SK-N-SH (cell line): Measurements from ENCODE around the gene ADAR. TPM values are rescaled to one million over a fixed set of nuclear protein-coding genes. Genes with fewer than 3 reads are reported as not detected.

Source experiments
- CTCF ChIA-PET: fragments of 300-600, 350-600 bp; formaldehyde crosslinking; extraction: SDS; loops from one replicate; lab custom pipeline; 2021; lab: Yijun Ruan, JAX
- POLR2A ChIA-PET: fragments of 350-600 bp; sonication (Branson Sonifier 250); formaldehyde crosslinking; extraction: SDS; loops from one replicate; lab custom pipeline; 2020; ENCODE audit warnings: antibody characterized with exemption, inconsistent platforms; lab: Yijun Ruan, JAX
- DNase-seq: peaks from one replicate; pipeline ENCODE4 v3.0.0; 2012
- H2AFZ ChIP-seq: fragments of 200-600 bp; sonication (generic); 2 replicates; pipeline ENCODE4 v1.8.1; 2016; ENCODE audit warnings: antibody characterized with exemption, mild to moderate bottlenecking, low read depth
- H3F3A ChIP-seq: fragments of 200-600 bp; sonication (generic); replicated peaks from 2 replicates; pipeline ENCODE3; 2016; ENCODE audit warnings: antibody characterized with exemption, mild to moderate bottlenecking; ENCODE audit not compliant: insufficient read depth
- H3K27ac ChIP-seq, 2 experiments: fragments of 200-500 bp in 1 of 2; fragments of 200-600 bp in 1 of 2; sonication (Bioruptor generic) in 1 of 2; sonication (generic), shearing (Covaris generic) in 1 of 2; 2 replicates each; pipeline versions ENCODE4 v1.5.1 to v1.6.1; 2014 to 2016; ENCODE audit warnings: low read depth in 2 of 2, inconsistent platforms in 1 of 2, low read length in 1 of 2, mild to moderate bottlenecking in 1 of 2, mixed read lengths in 1 of 2
- H3K27me3 ChIP-seq: fragments of 200-600 bp; sonication (generic), shearing (Covaris generic); 2 replicates; pipeline ENCODE4 v1.6.1; 2016; ENCODE audit warnings: mixed run types; ENCODE audit not compliant: insufficient read depth
- H3K36me3 ChIP-seq, 2 experiments: fragments of 200-500 bp in 1 of 2; fragments of 200-600 bp in 1 of 2; sonication (Bioruptor generic) in 1 of 2; sonication (generic) in 1 of 2; replicated peaks in 1 of 2; 2 replicates each; pipeline versions ENCODE3 to v1.5.1; 2014 to 2016; ENCODE audit warnings: low read length in 1 of 2, mild to moderate bottlenecking in 1 of 2; ENCODE audit not compliant: insufficient read depth in 2 of 2, control insufficient read depth in 1 of 2
- H3K4me1 ChIP-seq, 2 experiments: fragments of 200-500 bp in 1 of 2; fragments of 200-600 bp in 1 of 2; sonication (Bioruptor generic) in 1 of 2; sonication (generic), shearing (Covaris generic) in 1 of 2; 2 replicates each; pipeline versions ENCODE4 v1.5.1 to v1.6.1; 2014 to 2016; ENCODE audit warnings: low read depth in 1 of 2, low read length in 1 of 2, mixed run types in 1 of 2; ENCODE audit not compliant: insufficient read depth in 2 of 2, control insufficient read depth in 1 of 2
- H3K4me2 ChIP-seq: fragments of 200-600 bp; sonication (generic), shearing (Covaris generic); 2 replicates; pipeline ENCODE4 v1.6.1; 2017; ENCODE audit warnings: mixed run types
- H3K4me3 ChIP-seq, 2 experiments: fragments of 200-500 bp in 1 of 2; fragments of 200-600 bp in 1 of 2; sonication (Bioruptor generic) in 1 of 2; sonication (generic), shearing (Covaris generic) in 1 of 2; 2 replicates each; pipeline versions ENCODE4 v1.5.1 to v1.8.1; 2014 to 2016; ENCODE audit warnings: low read depth in 2 of 2, inconsistent platforms in 1 of 2, low read length in 1 of 2, mild to moderate bottlenecking in 1 of 2, mixed read lengths in 1 of 2, moderate library complexity in 1 of 2
- H3K79me2 ChIP-seq: fragments of 200-600 bp; sonication (generic); 2 replicates; pipeline ENCODE4 v1.8.1; 2017; ENCODE audit warnings: mild to moderate bottlenecking; ENCODE audit not compliant: insufficient read depth
- H3K9ac ChIP-seq: fragments of 200-600 bp; sonication (generic); 2 replicates; pipeline ENCODE4 v1.6.1; 2017; ENCODE audit warnings: mixed run types
- H3K9me2 ChIP-seq: fragments of 200-600 bp; sonication (generic); 2 replicates; pipeline ENCODE4 v1.6.1; 2017; ENCODE audit warnings: mixed run types
- H3K9me3 ChIP-seq: fragments of 200-600 bp; sonication (generic); 2 replicates; pipeline ENCODE4 v1.6.1; 2017; ENCODE audit warnings: mixed run types, mild to moderate bottlenecking, moderate library complexity
- H4K20me1 ChIP-seq: fragments of 200-600 bp; sonication (generic); 2 replicates; pipeline ENCODE4 v1.6.1; 2017; ENCODE audit warnings: mild to moderate bottlenecking, mixed run types; ENCODE audit not compliant: insufficient read depth
- ELF1 ChIP-seq: IDR thresholded peaks from 2 replicates; pipeline ENCODE4 v1.4.0; 2012
- EP300 ChIP-seq, 2 experiments: IDR thresholded peaks; 2 replicates each; pipeline versions ENCODE4 v1.4.0 to v1.6.1; 2012; ENCODE audit warnings: borderline replicate concordance in 1 of 2, low read depth in 1 of 2, low read length in 1 of 2
- FOXM1 ChIP-seq: IDR thresholded peaks from 2 replicates; pipeline ENCODE4 v1.4.0; 2012; ENCODE audit warnings: low read depth, mild to moderate bottlenecking
- JUND ChIP-seq: IDR thresholded peaks from 2 replicates; pipeline ENCODE4 v1.4.0; 2012
- NFIC ChIP-seq: IDR thresholded peaks from 2 replicates; pipeline ENCODE4 v1.4.0; 2012; ENCODE audit warnings: borderline replicate concordance
- POLR2AphosphoS5 ChIP-seq: IDR thresholded peaks from 2 replicates; pipeline ENCODE4 v1.6.1; 2012; ENCODE audit warnings: low read depth, low read length
- RAD21 ChIP-seq: IDR thresholded peaks from 2 replicates; pipeline ENCODE4 v1.6.1; 2012; ENCODE audit warnings: mild to moderate bottlenecking, low read length
- RCOR1 ChIP-seq: fragments of 150-350 bp; IDR thresholded peaks from 2 replicates; pipeline ENCODE4 v1.6.1; 2017; ENCODE audit warnings: antibody characterized with exemption, low read length
- RFX5 ChIP-seq: IDR thresholded peaks from 2 replicates; pipeline ENCODE4 v1.6.1; 2012; ENCODE audit warnings: mild to moderate bottlenecking, improper control_type of control experiment, low read length
- RXRA ChIP-seq: IDR thresholded peaks from 2 replicates; pipeline ENCODE4 v1.4.0; 2012; ENCODE audit warnings: low read depth, mild to moderate bottlenecking, borderline replicate concordance
- SIN3A ChIP-seq: IDR thresholded peaks from 2 replicates; pipeline ENCODE4 v1.6.1; 2012; ENCODE audit warnings: low read depth, mild to moderate bottlenecking, low read length, moderate library complexity, borderline replicate concordance
- SMC3 ChIP-seq: IDR thresholded peaks from 2 replicates; pipeline ENCODE4 v1.6.1; 2012; ENCODE audit warnings: low read depth, low read length, improper control_type of control experiment
- TCF12 ChIP-seq: IDR thresholded peaks from 2 replicates; pipeline ENCODE4 v1.4.0; 2012
- TEAD4 ChIP-seq: IDR thresholded peaks from 2 replicates; pipeline ENCODE4 v1.4.0; 2012; ENCODE audit warnings: mild to moderate bottlenecking, borderline replicate concordance; ENCODE audit not compliant: insufficient read depth
- YY1 ChIP-seq: IDR thresholded peaks from 2 replicates; pipeline ENCODE4 v1.4.0; 2012; ENCODE audit warnings: low read depth, mild to moderate bottlenecking
- WGBS: methylation state at CpG from one replicate; pipeline ENCODE4 v1.1.6; 2017; ENCODE audit warnings: low lambda C conversion rate; 5-methylcytosine and 5-hydroxymethylcytosine counted together
- polyA plus RNA-seq, 3 experiments: library from polyadenylated mRNA; depleted of rRNA; stranded (reverse); fragments of >200 nt; gene quantifications; 2 replicates each; pipeline ENCODE4 v1.2.3, GENCODE V29; 2012
- TF ChIP-seq, protein P1 (sequence below): IDR thresholded peaks from 2 replicates; pipeline ENCODE4 v1.4.0; 2012; ENCODE audit warnings: low read depth
- TF ChIP-seq, protein P2 (sequence below): IDR thresholded peaks from 2 replicates; pipeline ENCODE4 v1.4.0; 2012; ENCODE audit warnings: low read depth, borderline replicate concordance
- TF ChIP-seq, protein P3 (sequence below): fragments of 150-350 bp; IDR thresholded peaks from 2 replicates; pipeline ENCODE4 v1.6.1; 2016; ENCODE audit warnings: mild to moderate bottlenecking, low read depth, low read length
- TF ChIP-seq, protein P4 (sequence below): fragments of 200-600 bp; sonication (generic); IDR thresholded peaks from 2 replicates; pipeline ENCODE4 v1.6.1; 2017; ENCODE audit warnings: antibody characterized with exemption, mild to moderate bottlenecking, moderate library complexity
- TF ChIP-seq, protein P5 (sequence below): fragments of 150-350 bp; IDR thresholded peaks from 2 replicates; pipeline ENCODE4 v1.6.1; 2017; ENCODE audit warnings: antibody characterized with exemption, low read length, low read depth, borderline replicate concordance

The ADAR gene
- polyA plus RNA-seq, 1 of the 3 experiments (the other 2 are of a cell fraction): 61.1 TPM

DNA sequence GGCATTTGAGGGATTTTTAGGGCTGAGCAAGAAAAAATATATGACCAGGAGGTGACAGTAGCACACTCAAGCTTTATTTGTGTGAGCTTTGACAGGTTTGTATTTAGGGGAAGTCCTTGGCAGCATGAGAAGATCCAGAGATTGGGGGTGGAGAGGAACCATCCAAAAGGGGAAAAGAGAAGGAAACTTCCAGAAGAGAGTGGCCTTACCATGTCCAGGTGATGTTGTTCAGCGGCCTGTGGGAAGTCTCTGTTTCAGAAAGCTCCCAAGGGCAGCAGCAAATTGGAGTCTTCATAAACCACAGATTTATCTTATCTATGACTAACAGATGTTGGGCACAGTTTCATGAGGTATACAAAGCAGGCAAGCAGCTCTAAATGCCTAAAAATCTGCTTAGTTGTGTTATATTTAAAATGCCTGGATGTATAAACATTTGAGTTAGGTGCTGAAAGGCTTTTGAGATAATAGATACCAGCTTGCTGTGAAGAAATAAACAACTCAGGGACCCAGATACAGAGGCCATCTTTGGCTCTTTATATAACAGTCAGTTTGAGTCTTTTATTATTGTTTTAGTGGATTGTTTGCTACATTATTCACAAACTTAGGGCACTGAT, 21.2 kb upstream of the ADAR start:
- peaks cover 9% of the 10 kb centered on the region; the same call in 1 of the 2 replicates for H4K20me1 ChIP-seq
- TF ChIP-seq FOXM1: no peak
- TF ChIP-seq POLR2AphosphoS5: no peak
- TF ChIP-seq, protein P1, sequence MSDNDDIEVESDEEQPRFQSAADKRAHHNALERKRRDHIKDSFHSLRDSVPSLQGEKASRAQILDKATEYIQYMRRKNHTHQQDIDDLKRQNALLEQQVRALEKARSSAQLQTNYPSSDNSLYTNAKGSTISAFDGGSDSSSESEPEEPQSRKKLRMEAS: no peak
- TF ChIP-seq SMC3: no peak
- TF ChIP-seq, protein P2, sequence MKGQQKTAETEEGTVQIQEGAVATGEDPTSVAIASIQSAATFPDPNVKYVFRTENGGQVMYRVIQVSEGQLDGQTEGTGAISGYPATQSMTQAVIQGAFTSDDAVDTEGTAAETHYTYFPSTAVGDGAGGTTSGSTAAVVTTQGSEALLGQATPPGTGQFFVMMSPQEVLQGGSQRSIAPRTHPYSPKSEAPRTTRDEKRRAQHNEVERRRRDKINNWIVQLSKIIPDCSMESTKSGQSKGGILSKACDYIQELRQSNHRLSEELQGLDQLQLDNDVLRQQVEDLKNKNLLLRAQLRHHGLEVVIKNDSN: no peak
- TF ChIP-seq EP300 (IDR thresholded peaks at IDR 0.05; ENCODE audit: borderline replicate concordance in 1 of 2, low read depth in 1 of 2, low read length in 1 of 2): no peak
- TF ChIP-seq RAD21: no peak
- TF ChIP-seq, protein P3, sequence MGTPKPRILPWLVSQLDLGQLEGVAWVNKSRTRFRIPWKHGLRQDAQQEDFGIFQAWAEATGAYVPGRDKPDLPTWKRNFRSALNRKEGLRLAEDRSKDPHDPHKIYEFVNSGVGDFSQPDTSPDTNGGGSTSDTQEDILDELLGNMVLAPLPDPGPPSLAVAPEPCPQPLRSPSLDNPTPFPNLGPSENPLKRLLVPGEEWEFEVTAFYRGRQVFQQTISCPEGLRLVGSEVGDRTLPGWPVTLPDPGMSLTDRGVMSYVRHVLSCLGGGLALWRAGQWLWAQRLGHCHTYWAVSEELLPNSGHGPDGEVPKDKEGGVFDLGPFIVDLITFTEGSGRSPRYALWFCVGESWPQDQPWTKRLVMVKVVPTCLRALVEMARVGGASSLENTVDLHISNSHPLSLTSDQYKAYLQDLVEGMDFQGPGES: no peak
- TF ChIP-seq RXRA: no peak
- TF ChIP-seq NFIC: no peak
- no peak for TF ChIP-seq RCOR1
- TF ChIP-seq, protein P4, sequence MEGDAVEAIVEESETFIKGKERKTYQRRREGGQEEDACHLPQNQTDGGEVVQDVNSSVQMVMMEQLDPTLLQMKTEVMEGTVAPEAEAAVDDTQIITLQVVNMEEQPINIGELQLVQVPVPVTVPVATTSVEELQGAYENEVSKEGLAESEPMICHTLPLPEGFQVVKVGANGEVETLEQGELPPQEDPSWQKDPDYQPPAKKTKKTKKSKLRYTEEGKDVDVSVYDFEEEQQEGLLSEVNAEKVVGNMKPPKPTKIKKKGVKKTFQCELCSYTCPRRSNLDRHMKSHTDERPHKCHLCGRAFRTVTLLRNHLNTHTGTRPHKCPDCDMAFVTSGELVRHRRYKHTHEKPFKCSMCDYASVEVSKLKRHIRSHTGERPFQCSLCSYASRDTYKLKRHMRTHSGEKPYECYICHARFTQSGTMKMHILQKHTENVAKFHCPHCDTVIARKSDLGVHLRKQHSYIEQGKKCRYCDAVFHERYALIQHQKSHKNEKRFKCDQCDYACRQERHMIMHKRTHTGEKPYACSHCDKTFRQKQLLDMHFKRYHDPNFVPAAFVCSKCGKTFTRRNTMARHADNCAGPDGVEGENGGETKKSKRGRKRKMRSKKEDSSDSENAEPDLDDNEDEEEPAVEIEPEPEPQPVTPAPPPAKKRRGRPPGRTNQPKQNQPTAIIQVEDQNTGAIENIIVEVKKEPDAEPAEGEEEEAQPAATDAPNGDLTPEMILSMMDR: no peak
- TF ChIP-seq, protein P5, sequence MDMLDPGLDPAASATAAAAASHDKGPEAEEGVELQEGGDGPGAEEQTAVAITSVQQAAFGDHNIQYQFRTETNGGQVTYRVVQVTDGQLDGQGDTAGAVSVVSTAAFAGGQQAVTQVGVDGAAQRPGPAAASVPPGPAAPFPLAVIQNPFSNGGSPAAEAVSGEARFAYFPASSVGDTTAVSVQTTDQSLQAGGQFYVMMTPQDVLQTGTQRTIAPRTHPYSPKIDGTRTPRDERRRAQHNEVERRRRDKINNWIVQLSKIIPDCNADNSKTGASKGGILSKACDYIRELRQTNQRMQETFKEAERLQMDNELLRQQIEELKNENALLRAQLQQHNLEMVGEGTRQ: no peak
- no peak for TF ChIP-seq TCF12
- TF ChIP-seq SIN3A: no peak
- TF ChIP-seq TEAD4: no peak
- no peak for TF ChIP-seq RFX5
- no peak for TF ChIP-seq YY1
- no peak for TF ChIP-seq JUND
- no peak for TF ChIP-seq ELF1
- TF ChIP-seq, all 33 proteins: peak for 0
- Histone ChIP-seq H3K9me2 (no peaks in the 10 kb centered on the region), H3K4me1 (peaks cover 7 to 14% of the 10 kb centered on the region in 2 experiments; a peak in 3 of 4 replicates), H3K4me3 (no peak overlapping the region), H3K79me2 (peaks cover 43% of the 10 kb centered on the region), H3F3A (peaks cover 21% of the 10 kb centered on the region), H3K27ac (no peak overlapping the region), H3K9ac (no peak overlapping the region), H3K9me3 (peaks cover 8% of the 10 kb centered on the region; the same call in 1 of the 2 replicates), H3K36me3 (peaks cover 2 to 3% of the 10 kb centered on the region in 2 experiments), H2AFZ (peak overlapping the region; percentile 99), H3K27me3 (no peaks in the 10 kb centered on the region; the same call in 1 of the 2 replicates), H3K4me2 (no peak overlapping the region)
- CTCF ChIA-PET: interaction anchor here (1.0 to 1.2 kb wide), 2 partner anchors 40 to 315 kb away, joined by 4 read pairs; no protein-coding TSS in a partner anchor
- WGBS: 80% methylated on average over 1 of the region's 1 CpG
- no peak for DNase-seq
- POLR2A ChIA-PET: no interaction called here
